DND-41 (cell line): ENCODE data around the gene GATA5.

ENCODE experiments used
- CTCF ChIP-seq: IDR thresholded peaks from 2 replicates; pipeline ENCODE4 v1.5.1; 2012; ENCODE audit warnings: borderline replicate concordance, low read length, moderate library complexity, mild to moderate bottlenecking; ENCODE audit not compliant: poor library complexity, severe bottlenecking; ENCODE audit errors: extremely low read depth
- EZH2 ChIP-seq: IDR thresholded peaks from 3 replicates; pipeline ENCODE4 v1.6.1; 2012; ENCODE audit warnings: borderline replicate concordance, low read depth, mild to moderate bottlenecking, moderate library complexity, low read length, inconsistent platforms; ENCODE audit not compliant: severe bottlenecking

DNA sequence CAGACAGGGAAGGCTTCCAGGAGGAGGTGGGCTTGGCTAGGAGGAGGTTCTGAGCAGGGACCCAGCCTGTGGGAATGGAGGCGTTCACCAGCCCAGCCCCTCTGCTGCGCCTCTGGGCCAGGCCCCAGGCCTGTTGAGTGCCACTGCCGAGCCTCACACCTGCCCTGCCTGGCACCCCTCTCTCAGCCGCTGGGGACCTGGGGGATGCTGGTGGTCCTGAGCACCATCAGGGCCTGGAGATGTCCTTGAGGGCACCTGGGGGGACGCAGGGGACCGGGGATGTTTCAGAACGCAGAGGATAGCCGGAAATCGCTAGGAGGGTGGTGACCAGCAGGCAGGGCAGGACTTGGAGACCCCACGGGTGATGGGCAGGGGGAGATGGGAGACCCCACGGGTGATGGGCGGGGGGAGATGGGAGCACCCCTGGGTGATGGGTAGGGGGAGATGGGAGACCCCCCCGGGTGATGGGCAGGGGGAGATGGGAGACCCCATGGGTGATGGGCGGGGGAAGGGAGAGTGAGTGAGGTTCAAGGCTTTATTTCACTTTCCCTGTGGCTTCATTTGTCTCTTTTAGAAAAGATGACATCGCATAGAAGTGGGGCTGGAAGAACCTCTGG lies 12.7 kb downstream of the GATA5 start:
- TF ChIP-seq CTCF, result no peak
- no peak for TF ChIP-seq EZH2
